ENCODE data around the gene ARHGAP26. TPM values are rescaled to one million over a fixed set of nuclear protein-coding genes. Genes with fewer than 3 reads are reported as not detected.

Gene ARHGAP26
- total and polyA plus RNA-seq, 4 donors = 1.8 to 16.7 (median 4.1) TPM

DNA sequence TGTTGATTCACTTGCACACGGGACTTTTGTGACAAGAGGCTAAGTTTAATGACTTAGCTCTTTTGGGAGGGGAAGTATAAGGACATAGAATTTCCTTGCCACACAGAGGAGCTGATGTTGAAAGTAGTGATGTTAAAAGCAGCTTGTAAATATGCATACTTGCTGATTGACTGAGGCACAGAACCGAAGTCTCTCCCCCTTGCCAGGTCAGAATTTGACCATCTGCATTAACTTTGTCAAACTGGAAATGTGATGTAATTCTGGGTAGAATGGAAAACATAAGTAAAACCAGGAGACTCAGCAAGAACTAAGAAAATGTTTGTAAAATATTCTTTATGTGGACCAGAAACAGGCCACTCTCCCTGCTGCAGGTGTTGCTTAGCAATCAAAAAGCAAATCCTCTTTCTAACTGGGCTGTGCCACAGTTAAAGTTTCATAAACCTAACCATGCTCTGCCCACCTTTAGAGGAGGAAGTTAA is 349.2 kb downstream of the ARHGAP26 start:
- H3K9ac ChIP-seq (ENCODE audit: low read depth in 1 of 2, low read length in 2 of 2) = no peak overlapping the region
- H3K27ac ChIP-seq (ENCODE audit: low read depth in 1 of 2, low read length in 2 of 2) = no peak overlapping the region
- no peak for DNase-seq (ENCODE audit: low spot score)
- peaks cover 0 to 5% (median 0%) of the 10 kb centered on the region in 4 donors for H3K4me1 ChIP-seq (ENCODE audit: control insufficient read depth in 4 of 4, insufficient read depth in 4 of 4, low read length in 3 of 4)
- no peak overlapping the region for H3K4me3 ChIP-seq (ENCODE audit: low read depth in 1 of 3, low read length in 3 of 3)
- TF ChIP-seq RAD21 (IDR thresholded peaks at IDR 0.05) = no peak
- no peak for TF ChIP-seq FOXA2 (IDR thresholded peaks at IDR 0.05)
- TF ChIP-seq FOXA1 (IDR thresholded peaks at IDR 0.05) = no peak
- no peak for TF ChIP-seq EGR1 (IDR thresholded peaks at IDR 0.05; ENCODE audit: low read depth in 2 of 2)
- TF ChIP-seq, protein P1, sequence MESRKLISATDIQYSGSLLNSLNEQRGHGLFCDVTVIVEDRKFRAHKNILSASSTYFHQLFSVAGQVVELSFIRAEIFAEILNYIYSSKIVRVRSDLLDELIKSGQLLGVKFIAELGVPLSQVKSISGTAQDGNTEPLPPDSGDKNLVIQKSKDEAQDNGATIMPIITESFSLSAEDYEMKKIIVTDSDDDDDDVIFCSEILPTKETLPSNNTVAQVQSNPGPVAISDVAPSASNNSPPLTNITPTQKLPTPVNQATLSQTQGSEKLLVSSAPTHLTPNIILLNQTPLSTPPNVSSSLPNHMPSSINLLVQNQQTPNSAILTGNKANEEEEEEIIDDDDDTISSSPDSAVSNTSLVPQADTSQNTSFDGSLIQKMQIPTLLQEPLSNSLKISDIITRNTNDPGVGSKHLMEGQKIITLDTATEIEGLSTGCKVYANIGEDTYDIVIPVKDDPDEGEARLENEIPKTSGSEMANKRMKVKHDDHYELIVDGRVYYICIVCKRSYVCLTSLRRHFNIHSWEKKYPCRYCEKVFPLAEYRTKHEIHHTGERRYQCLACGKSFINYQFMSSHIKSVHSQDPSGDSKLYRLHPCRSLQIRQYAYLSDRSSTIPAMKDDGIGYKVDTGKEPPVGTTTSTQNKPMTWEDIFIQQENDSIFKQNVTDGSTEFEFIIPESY (IDR thresholded peaks at IDR 0.05) = no peak
- no peak for TF ChIP-seq HNF4A (conservative IDR thresholded peaks at IDR 0.05)
- H3K36me3 ChIP-seq (ENCODE audit: control insufficient read depth in 4 of 4, insufficient read depth in 3 of 4, low read depth in 1 of 4, low read length in 3 of 4) = peaks cover 0 to 3% (median 0%) of the 10 kb centered on the region in 4 donors
- no peaks in the 10 kb centered on the region for H3K9me3 ChIP-seq (ENCODE audit: control insufficient read depth in 4 of 4, low read length in 3 of 4)
- 71% methylated on average over 2 of the region's 2 CpGs for WGBS
- H3K27me3 ChIP-seq (ENCODE audit: control insufficient read depth in 4 of 4, insufficient read depth in 4 of 4, low read length in 3 of 4) = no peaks in the 10 kb centered on the region

DNA sequence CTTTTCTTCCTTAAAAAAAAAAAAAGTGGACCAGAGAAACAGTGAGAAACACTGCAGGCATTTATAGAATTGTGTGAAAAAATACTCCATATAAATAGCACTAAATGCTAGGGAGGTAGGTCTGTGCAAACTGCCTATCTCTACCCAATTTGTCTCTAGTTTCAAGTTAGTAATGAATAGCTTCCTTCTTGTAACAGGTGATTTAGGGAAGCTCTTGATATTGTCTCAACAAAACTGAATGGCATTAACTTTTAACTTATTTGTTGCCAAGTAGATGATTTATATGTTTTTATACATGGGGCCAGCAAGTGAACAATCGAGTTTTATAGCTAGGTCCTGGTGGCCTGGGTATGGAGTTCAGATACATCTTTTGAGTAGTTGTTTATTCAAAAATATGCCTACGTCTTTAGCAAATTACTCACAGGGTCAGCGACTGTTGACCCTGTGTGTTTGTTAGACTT is 349.7 kb downstream of the ARHGAP26 start:
- no peak for DNase-seq (ENCODE audit: low spot score)
- Histone ChIP-seq H3K9me3 (ENCODE audit: control insufficient read depth in 4 of 4, low read length in 3 of 4) (no peaks in the 10 kb centered on the region), H3K36me3 (ENCODE audit: control insufficient read depth in 4 of 4, insufficient read depth in 3 of 4, low read depth in 1 of 4, low read length in 3 of 4) (peaks cover 0 to 3% (median 0%) of the 10 kb centered on the region in 4 donors), H3K4me3 (ENCODE audit: low read depth in 1 of 3, low read length in 3 of 3) (no peak overlapping the region), H3K27me3 (ENCODE audit: control insufficient read depth in 4 of 4, insufficient read depth in 4 of 4, low read length in 3 of 4) (no peaks in the 10 kb centered on the region), H3K27ac (ENCODE audit: low read depth in 1 of 2, low read length in 2 of 2) (no peak overlapping the region), H3K4me1 (ENCODE audit: control insufficient read depth in 4 of 4, insufficient read depth in 4 of 4, low read length in 3 of 4) (peaks cover 0 to 5% (median 0%) of the 10 kb centered on the region in 4 donors), H3K9ac (ENCODE audit: low read depth in 1 of 2, low read length in 2 of 2) (no peak overlapping the region)
- 84% methylated on average over 3 of the region's 3 CpGs for WGBS
- TF ChIP-seq FOXA2 (IDR thresholded peaks at IDR 0.05) = no peak
- no peak for TF ChIP-seq TAF1 (conservative IDR thresholded peaks at IDR 0.05)
- TF ChIP-seq HNF4G (IDR thresholded peaks at IDR 0.05) = no peak
- TF ChIP-seq, protein P2, sequence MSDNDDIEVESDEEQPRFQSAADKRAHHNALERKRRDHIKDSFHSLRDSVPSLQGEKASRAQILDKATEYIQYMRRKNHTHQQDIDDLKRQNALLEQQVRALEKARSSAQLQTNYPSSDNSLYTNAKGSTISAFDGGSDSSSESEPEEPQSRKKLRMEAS (IDR thresholded peaks at IDR 0.05) = no peak
- TF ChIP-seq SP1 (IDR thresholded peaks at IDR 0.05) = no peak
- TF ChIP-seq EGR1 (IDR thresholded peaks at IDR 0.05; ENCODE audit: low read depth in 2 of 2) = no peak
- TF ChIP-seq GABPA (IDR thresholded peaks at IDR 0.05 in 1 of 2, conservative IDR thresholded peaks at IDR 0.05 in 1 of 2) = no peak
- TF ChIP-seq YY1 (IDR thresholded peaks at IDR 0.05) = no peak
- TF ChIP-seq RAD21 (IDR thresholded peaks at IDR 0.05) = no peak
- TF ChIP-seq, protein P3, sequence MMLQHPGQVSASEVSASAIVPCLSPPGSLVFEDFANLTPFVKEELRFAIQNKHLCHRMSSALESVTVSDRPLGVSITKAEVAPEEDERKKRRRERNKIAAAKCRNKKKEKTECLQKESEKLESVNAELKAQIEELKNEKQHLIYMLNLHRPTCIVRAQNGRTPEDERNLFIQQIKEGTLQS (IDR thresholded peaks at IDR 0.05) = no peak
- no peak for TF ChIP-seq JUND (IDR thresholded peaks at IDR 0.05)
- TF ChIP-seq FOXA1 (IDR thresholded peaks at IDR 0.05) = no peak
- TF ChIP-seq, protein P4, sequence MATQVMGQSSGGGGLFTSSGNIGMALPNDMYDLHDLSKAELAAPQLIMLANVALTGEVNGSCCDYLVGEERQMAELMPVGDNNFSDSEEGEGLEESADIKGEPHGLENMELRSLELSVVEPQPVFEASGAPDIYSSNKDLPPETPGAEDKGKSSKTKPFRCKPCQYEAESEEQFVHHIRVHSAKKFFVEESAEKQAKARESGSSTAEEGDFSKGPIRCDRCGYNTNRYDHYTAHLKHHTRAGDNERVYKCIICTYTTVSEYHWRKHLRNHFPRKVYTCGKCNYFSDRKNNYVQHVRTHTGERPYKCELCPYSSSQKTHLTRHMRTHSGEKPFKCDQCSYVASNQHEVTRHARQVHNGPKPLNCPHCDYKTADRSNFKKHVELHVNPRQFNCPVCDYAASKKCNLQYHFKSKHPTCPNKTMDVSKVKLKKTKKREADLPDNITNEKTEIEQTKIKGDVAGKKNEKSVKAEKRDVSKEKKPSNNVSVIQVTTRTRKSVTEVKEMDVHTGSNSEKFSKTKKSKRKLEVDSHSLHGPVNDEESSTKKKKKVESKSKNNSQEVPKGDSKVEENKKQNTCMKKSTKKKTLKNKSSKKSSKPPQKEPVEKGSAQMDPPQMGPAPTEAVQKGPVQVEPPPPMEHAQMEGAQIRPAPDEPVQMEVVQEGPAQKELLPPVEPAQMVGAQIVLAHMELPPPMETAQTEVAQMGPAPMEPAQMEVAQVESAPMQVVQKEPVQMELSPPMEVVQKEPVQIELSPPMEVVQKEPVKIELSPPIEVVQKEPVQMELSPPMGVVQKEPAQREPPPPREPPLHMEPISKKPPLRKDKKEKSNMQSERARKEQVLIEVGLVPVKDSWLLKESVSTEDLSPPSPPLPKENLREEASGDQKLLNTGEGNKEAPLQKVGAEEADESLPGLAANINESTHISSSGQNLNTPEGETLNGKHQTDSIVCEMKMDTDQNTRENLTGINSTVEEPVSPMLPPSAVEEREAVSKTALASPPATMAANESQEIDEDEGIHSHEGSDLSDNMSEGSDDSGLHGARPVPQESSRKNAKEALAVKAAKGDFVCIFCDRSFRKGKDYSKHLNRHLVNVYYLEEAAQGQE (IDR thresholded peaks at IDR 0.05) = no peak
- TF ChIP-seq RXRA (IDR thresholded peaks at IDR 0.05) = no peak

Measured in liver (tissue), 9 donors.